ENCODE measurements around the gene PTPRG. TPM values are rescaled to one million over a fixed set of nuclear protein-coding genes. Genes with fewer than 3 reads are reported as not detected.

Gene PTPRG
- total and polyA plus RNA-seq, 2 experiments from 2014 or later = 24.4 to 131 TPM

DNA sequence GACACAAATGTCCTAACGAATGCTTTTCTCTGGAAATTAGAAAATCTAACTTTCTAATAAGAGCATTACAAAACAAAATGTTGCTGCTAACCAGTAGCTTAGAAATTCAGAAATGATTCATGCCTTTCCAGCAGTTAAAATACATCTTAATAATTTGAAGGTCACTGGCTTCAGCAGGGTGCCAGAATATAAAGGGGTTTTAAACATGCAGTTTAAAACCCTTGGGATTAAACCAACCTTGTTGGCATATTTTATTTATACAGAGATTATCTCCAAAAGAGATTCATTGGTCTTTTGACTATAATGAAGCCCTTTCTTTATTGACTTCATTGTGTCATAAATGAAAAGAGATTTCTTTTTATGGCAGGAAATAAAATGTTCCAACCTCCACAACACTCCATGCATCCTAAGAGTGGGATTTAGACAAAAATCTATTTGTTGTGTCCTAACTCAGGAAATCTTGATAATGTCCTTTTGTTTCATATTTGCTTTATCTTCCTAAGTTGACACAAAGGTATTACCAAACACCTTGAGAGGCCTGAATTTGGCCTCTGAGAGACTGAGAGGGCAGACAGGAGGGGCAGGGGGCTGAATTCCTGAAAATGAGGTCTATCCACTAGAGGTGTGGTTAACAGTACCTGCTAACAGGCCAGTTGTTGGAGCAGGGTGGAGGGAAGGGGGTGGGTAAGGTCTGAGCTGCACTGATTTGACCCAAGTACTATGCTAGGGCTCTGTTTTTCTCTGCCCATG, 687.5 kb downstream of the PTPRG start:
- Histone ChIP-seq H3F3A (replicated peaks; ENCODE audit: low read depth) (no peaks in the 10 kb centered on the region), H3K4me3 (no peak overlapping the region), H3K27me3 (ENCODE audit: insufficient read depth) (no peaks in the 10 kb centered on the region), H3K4me2 (no peak overlapping the region), H3K79me2 (replicated peaks; ENCODE audit: insufficient read depth) (no peaks in the 10 kb centered on the region), H4K20me1 (replicated peaks; ENCODE audit: insufficient read depth) (no peaks in the 10 kb centered on the region), H3K9me2 (ENCODE audit: insufficient read depth) (no peaks in the 10 kb centered on the region), H3K27ac (ENCODE audit: low read depth) (no peak overlapping the region), H2AFZ (no peak overlapping the region), H3K36me3 (ENCODE audit: insufficient read depth) (peaks cover under 1% of the 10 kb centered on the region), H3K4me1 (ENCODE audit: insufficient read depth) (peaks cover 31% of the 10 kb centered on the region)
- no peak overlapping the region for H3K4me3 Mint-ChIP-seq
- H3K27ac Mint-ChIP-seq = no peak overlapping the region
- H3K9me3 Mint-ChIP-seq = no peaks in the 10 kb centered on the region
- H3K36me3 Mint-ChIP-seq (ENCODE audit: low read depth) = peaks cover 8% of the 10 kb centered on the region; the same call in 1 of the 3 replicates
- DNase-seq (ENCODE audit: low spot score) (peak; percentile 28), ATAC-seq (peak; percentile 85)
- peaks cover 46% of the 10 kb centered on the region for H3K4me1 Mint-ChIP-seq
- TF ChIP-seq JUNB (IDR thresholded peaks at IDR 0.05; ENCODE audit: unreplicated experiment) (no peak), EZH2phosphoT487 (IDR thresholded peaks at IDR 0.05; ENCODE audit: unreplicated experiment) (no peak), NANOG (IDR thresholded peaks at IDR 0.05; ENCODE audit: borderline replicate concordance) (no peak), ZNF114 (CRISPR knock-in tag; IDR thresholded peaks at IDR 0.05) (no peak), ZNF331 (CRISPR knock-in tag; IDR thresholded peaks at IDR 0.05; ENCODE audit: low read depth) (no peak), STAT1 (IDR thresholded peaks at IDR 0.05; ENCODE audit: unreplicated experiment) (no peak), POLR2AphosphoS5 (IDR thresholded peaks at IDR 0.05; ENCODE audit: low read depth) (no peak), EZH2 (IDR thresholded peaks at IDR 0.05; ENCODE audit: low read depth, unreplicated experiment) (no peak), CREB1 (CRISPR knock-in tag; IDR thresholded peaks at IDR 0.05; ENCODE audit: low read depth) (no peak)
- TF ChIP-seq, protein P1, sequence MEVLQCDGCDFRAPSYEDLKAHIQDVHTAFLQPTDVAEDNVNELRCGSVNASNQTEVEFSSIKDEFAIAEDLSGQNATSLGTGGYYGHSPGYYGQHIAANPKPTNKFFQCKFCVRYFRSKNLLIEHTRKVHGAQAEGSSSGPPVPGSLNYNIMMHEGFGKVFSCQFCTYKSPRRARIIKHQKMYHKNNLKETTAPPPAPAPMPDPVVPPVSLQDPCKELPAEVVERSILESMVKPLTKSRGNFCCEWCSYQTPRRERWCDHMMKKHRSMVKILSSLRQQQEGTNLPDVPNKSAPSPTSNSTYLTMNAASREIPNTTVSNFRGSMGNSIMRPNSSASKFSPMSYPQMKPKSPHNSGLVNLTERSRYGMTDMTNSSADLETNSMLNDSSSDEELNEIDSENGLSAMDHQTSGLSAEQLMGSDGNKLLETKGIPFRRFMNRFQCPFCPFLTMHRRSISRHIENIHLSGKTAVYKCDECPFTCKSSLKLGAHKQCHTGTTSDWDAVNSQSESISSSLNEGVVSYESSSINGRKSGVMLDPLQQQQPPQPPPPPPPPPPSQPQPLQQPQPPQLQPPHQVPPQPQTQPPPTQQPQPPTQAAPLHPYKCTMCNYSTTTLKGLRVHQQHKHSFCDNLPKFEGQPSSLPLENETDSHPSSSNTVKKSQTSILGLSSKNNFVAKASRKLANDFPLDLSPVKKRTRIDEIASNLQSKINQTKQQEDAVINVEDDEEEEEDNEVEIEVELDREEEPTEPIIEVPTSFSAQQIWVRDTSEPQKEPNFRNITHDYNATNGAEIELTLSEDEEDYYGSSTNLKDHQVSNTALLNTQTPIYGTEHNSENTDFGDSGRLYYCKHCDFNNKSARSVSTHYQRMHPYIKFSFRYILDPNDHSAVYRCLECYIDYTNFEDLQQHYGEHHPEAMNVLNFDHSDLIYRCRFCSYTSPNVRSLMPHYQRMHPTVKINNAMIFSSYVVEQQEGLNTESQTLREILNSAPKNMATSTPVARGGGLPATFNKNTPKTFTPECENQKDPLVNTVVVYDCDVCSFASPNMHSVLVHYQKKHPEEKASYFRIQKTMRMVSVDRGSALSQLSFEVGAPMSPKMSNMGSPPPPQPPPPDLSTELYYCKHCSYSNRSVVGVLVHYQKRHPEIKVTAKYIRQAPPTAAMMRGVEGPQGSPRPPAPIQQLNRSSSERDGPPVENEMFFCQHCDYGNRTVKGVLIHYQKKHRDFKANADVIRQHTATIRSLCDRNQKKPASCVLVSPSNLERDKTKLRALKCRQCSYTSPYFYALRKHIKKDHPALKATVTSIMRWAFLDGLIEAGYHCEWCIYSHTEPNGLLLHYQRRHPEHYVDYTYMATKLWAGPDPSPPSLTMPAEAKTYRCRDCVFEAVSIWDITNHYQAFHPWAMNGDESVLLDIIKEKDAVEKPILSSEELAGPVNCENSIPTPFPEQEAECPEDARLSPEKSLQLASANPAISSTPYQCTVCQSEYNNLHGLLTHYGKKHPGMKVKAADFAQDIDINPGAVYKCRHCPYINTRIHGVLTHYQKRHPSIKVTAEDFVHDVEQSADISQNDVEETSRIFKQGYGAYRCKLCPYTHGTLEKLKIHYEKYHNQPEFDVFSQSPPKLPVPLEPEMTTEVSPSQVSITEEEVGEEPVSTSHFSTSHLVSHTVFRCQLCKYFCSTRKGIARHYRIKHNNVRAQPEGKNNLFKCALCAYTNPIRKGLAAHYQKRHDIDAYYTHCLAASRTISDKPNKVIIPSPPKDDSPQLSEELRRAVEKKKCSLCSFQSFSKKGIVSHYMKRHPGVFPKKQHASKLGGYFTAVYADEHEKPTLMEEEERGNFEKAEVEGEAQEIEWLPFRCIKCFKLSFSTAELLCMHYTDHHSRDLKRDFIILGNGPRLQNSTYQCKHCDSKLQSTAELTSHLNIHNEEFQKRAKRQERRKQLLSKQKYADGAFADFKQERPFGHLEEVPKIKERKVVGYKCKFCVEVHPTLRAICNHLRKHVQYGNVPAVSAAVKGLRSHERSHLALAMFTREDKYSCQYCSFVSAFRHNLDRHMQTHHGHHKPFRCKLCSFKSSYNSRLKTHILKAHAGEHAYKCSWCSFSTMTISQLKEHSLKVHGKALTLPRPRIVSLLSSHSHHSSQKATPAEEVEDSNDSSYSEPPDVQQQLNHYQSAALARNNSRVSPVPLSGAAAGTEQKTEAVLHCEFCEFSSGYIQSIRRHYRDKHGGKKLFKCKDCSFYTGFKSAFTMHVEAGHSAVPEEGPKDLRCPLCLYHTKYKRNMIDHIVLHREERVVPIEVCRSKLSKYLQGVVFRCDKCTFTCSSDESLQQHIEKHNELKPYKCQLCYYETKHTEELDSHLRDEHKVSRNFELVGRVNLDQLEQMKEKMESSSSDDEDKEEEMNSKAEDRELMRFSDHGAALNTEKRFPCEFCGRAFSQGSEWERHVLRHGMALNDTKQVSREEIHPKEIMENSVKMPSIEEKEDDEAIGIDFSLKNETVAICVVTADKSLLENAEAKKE (CRISPR knock-in tag; IDR thresholded peaks at IDR 0.05) = no peak
- TF ChIP-seq, protein P2, sequence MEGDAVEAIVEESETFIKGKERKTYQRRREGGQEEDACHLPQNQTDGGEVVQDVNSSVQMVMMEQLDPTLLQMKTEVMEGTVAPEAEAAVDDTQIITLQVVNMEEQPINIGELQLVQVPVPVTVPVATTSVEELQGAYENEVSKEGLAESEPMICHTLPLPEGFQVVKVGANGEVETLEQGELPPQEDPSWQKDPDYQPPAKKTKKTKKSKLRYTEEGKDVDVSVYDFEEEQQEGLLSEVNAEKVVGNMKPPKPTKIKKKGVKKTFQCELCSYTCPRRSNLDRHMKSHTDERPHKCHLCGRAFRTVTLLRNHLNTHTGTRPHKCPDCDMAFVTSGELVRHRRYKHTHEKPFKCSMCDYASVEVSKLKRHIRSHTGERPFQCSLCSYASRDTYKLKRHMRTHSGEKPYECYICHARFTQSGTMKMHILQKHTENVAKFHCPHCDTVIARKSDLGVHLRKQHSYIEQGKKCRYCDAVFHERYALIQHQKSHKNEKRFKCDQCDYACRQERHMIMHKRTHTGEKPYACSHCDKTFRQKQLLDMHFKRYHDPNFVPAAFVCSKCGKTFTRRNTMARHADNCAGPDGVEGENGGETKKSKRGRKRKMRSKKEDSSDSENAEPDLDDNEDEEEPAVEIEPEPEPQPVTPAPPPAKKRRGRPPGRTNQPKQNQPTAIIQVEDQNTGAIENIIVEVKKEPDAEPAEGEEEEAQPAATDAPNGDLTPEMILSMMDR (conservative IDR thresholded peaks at IDR 0.05; ENCODE audit: low read depth in 2 of 2) = no peak
- TF ChIP-seq, protein P3, sequence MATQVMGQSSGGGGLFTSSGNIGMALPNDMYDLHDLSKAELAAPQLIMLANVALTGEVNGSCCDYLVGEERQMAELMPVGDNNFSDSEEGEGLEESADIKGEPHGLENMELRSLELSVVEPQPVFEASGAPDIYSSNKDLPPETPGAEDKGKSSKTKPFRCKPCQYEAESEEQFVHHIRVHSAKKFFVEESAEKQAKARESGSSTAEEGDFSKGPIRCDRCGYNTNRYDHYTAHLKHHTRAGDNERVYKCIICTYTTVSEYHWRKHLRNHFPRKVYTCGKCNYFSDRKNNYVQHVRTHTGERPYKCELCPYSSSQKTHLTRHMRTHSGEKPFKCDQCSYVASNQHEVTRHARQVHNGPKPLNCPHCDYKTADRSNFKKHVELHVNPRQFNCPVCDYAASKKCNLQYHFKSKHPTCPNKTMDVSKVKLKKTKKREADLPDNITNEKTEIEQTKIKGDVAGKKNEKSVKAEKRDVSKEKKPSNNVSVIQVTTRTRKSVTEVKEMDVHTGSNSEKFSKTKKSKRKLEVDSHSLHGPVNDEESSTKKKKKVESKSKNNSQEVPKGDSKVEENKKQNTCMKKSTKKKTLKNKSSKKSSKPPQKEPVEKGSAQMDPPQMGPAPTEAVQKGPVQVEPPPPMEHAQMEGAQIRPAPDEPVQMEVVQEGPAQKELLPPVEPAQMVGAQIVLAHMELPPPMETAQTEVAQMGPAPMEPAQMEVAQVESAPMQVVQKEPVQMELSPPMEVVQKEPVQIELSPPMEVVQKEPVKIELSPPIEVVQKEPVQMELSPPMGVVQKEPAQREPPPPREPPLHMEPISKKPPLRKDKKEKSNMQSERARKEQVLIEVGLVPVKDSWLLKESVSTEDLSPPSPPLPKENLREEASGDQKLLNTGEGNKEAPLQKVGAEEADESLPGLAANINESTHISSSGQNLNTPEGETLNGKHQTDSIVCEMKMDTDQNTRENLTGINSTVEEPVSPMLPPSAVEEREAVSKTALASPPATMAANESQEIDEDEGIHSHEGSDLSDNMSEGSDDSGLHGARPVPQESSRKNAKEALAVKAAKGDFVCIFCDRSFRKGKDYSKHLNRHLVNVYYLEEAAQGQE (IDR thresholded peaks at IDR 0.05; ENCODE audit: unreplicated experiment) = no peak
- TF ChIP-seq, protein P4, sequence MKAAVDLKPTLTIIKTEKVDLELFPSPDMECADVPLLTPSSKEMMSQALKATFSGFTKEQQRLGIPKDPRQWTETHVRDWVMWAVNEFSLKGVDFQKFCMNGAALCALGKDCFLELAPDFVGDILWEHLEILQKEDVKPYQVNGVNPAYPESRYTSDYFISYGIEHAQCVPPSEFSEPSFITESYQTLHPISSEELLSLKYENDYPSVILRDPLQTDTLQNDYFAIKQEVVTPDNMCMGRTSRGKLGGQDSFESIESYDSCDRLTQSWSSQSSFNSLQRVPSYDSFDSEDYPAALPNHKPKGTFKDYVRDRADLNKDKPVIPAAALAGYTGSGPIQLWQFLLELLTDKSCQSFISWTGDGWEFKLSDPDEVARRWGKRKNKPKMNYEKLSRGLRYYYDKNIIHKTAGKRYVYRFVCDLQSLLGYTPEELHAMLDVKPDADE (IDR thresholded peaks at IDR 0.05) = no peak
- no peaks in the 10 kb centered on the region for H3K27me3 Mint-ChIP-seq (ENCODE audit: insufficient read depth, low read depth, poor library complexity)

All from GM23338 (cell line).